CD1c-positive myeloid dendritic cell (primary cell): ENCODE results near the gene TPCN2.
A peak's percentile ranks its signal among the peaks of the same experiment; 100 is the strongest.
"Not testable (repeated sequence)": the region's sequence is repeated elsewhere in the genome, so short reads cannot be mapped to it uniquely, and the experiment has no call there.

ENCODE experiments used
- DNase-seq: peaks from one replicate; pipeline ENCODE4 v3.0.0-alpha.2; 2016; ENCODE audit errors: extremely low spot score

TPCN2 gene

GRCh38 chr11:69048694-69049489, at the start of gene TPCN2:
TPCN2 (plus strand) TSS chr11:69048932; CDS start chr11:69048998, 66 bp downstream.
- peak; percentile 97 for DNase-seq

DNA sequence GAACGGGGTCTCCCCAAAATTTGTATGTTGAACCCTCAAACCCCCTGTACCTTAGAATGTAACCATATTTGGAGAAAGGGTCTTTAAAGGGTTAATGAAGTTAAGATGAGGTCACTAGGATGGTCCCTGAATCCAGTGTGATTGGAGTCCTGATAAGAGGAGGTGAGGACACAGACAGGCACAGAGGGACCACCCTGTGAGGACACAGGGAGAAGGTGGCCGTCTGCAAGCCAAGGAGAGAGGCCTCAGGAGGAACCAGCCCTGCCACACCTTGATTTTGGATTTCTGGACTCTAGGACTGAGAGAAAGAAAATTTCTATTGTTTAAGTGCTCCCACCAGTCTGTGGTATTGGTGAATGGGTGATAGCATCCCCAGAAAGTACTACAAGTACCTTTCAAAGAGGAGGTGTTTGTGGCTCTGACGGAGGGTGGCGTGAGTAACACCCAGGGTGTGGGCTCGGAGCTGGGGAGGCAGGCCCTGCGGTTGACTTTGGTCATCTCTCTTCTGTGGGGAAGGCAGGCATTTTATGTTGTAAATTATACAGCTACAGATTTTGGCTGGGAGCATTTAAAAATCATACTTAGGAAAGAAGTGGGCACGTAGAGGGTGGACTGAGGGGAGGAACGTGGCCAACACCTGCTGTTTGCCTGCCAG, 49.5 kb upstream of the TPCN2 start:
- DNase-seq: no peak

DNA sequence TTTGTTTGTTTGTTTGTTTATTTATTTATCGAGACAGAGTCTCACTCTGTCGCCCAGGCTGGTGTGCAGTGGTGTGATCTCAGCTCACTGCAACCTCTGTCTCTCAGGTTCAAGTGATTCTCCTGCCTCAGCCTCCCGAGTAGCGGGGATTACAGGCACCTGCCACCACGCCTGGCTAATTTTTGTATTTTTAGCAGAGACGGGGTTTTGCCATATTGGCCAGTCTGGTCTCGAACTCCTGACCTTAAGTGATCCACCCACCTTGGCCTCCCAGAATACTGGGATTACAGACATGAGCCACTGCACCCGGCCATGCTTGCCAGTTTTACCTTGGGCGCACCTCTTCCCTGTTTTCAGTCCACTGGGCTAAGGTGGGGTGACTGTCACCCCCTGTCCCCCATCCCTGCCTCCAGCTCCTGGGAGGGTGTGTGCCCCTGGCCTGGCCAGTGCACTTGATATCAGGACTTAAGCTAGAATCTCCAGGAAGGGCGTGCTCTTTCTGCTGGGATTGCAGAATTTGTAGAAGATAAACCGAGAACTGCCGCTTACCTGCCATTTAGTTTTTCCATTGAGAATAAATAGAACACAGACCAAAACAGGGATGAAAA, 48.9 kb upstream of the TPCN2 start:
- DNase-seq: not testable (repeated sequence)

DNA sequence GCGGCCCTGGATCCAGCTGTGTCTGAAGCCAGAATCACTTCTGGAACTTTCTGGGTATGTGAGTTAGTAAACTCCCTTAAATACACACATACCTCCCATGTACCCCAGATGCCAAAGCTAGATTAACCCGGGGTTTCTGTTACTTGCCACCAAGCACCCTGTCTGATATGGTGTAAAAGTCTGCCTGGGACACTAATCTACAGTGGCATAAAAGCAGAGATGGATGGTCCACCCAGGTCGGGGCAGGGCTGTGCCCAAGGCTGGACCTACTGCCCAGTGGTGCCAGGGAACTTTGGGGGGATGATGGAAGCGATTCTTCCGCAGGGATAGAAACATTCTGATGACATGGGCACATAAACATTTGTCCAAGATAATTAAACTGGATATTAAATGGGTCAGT, 48.3 kb upstream of the TPCN2 start:
- DNase-seq: no peak

- peak; percentile 6 for DNase-seq
These were observed 47.9 kb upstream of the TPCN2 start for GRCh38 chr11:69000831-69001242.

GRCh38 chr11:69001243-69002081, 47.3 kb upstream of the TPCN2 start:
- no peak for DNase-seq

DNA sequence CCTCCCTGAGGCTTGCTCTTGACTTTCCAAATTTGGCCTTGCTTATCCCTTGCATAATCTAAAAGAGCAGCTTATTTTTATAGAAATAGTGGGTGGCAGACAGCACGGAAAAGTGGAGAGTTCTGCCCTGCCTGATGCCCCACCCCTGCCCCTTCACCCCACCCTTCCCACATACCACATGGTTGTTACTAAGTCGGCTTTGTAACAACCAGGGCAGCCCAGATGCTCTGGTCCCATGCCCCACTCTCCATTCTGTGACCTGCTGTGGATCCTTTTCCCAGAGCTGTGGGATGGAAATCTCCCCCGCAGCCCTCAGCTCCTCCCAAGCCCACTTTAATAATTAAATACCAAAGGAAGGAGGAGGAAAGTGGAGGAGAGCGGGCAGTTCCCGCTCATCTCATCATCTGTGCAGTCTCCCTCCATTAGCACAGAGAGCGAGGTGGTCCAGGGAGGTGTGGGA, 46.6 kb upstream of the TPCN2 start:
- DNase-seq: no peak

GRCh38 chr11:69002570-69003231, 46.0 kb upstream of the TPCN2 start:
- no peak for DNase-seq

DNA sequence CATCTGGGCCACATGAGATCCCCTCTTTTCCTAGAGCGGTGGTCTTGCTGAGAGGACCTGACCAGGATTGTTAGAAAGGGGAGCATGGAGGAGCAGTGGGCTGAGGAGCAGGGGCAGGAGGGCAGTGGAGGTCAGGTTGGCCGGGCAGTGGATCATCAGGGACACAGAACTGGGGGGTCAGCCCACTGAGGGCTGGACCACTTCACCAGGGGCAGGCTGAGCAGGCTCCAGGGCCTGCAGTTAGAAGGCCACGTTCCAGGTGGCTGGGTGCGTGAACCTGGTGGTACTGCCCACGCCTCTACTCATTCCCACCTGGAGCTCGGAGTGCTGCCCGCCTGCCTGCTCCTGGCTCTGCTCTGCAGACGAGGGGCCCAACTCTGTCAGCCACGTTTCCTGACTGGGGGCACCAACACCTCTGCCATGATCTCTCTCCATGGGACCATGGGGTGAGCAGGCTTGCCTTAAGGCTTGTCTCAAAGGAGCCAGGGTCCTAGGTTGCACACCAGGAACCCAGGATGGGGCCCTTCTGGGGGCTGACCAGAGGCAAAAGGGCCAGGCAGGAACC, 45.3 kb upstream of the TPCN2 start:
- no peak for DNase-seq

DNA sequence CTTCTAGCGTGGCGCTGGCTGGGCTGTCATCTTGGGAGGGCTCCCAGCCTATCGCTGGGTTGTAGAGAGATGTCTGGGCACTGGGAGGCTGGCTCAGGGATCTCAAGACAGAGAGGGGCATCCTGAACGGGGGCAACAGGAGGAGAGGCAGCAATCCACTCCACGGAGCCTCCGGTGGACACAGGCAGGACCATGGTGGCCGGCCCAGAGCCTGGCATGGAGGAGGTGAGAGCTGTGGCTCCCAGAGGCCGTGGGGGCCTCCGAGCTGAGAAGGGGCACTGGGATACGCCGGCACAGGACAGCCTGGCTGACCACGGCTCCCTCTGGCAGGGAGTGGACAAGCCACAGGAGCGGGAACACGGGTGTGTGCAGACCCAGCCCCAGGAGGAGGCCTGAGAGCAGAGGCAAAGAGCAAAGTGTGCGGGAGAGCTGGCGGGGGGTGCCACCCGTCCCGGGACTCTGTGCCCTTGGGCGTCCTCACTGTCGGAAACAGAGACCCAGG, 44.8 kb upstream of the TPCN2 start:
- no peak for DNase-seq

GRCh38 chr11:69004411-69005182, 44.1 kb upstream of the TPCN2 start:
- DNase-seq: no peak

DNA sequence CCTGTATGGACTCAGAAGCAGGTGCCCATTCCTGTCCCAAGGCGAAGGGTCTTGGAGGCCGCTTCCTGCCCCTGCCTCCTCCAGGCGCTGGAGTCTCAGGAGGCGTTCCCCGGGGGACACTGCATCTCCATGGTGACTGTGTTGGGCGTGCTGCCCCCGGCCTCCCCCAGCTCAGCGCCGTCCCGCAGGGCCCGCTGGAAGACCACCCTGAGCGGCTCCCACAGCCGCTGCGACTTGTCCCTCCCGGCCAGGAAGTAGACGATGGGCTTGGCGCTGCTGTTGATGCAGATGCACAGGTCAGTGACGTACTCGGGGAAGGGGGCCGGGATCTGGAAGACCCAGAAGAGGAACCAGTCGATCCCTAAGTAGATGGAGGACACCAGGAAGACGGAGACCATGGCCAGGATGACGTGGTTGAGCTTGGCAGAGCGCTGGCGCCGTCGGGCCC, 43.5 kb upstream of the TPCN2 start:
- DNase-seq: no peak

DNA sequence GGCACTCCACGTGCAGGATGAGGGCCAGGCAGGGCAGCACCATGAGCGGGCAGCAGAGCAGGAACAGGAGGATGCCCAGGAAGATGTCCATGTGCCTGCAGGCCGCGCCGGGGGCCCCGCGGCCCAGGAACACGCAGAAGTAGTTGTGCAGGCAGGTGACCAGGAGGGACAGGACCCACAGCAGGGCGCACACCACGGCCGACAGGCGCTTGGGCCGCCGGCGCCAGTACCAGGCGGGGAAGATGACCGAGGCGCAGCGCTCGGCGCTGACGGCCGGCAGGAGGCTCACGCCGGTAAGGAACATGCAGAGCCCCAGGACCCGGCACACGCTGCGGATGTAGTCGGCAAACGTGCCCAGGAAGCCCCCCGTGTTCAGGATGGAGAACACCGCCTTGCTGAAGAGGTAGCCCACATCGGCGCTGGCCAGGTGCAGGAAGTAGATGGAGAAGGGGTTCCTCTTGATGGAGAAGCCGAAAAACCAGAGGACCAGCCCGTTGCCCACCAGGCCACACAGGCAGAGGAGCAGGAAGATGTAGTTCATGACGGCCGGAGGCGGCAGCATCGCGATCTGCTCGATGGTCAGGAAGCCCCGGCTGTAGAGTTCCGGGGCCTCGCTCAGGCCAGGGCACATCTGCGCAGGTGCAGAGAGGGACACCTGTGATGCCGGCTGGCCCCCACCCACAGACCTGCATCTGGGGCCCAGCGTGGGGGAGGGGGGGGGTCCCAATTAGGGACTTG, 42.9 kb upstream of the TPCN2 start:
- no peak for DNase-seq

DNA sequence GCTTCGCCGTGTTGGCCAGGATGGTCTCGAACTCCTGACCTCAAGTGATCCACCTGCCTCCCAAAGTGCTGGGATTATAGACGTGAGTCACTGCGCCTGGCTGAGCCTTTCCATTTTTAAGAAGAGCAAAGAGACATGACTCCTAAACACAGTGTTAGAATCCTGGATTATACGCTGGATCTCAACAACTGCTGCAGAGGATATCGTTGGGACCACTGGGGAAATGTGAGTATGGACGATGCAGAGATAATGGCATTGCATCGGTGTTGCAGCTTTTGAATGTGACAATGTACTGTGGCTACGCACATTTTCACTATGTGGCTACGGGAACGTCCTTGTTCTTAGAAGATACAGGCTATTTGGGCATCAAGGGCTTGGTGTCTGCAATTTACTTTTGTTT, 41.9 kb upstream of the TPCN2 start:
- DNase-seq: no peak

DNA sequence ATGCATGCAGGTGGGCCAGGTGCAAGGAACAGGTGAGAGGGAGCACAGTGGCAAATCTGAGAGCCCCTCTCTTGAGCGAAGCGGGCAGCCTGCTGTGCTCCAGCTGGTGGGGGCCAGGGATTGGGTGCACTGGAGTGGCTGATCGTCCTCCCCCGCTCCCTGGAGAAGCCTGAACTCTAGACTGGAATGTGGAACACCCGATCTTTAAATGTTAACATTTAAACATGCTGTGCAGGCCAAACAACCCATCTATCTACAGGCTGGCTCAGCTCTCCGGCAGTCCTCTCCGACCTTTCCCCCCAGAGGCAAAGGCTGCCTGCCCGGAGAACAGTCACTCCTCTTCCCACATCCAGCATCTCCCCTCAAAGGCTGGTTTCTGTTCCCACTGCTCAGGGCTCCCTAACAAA, 40.8 kb upstream of the TPCN2 start:
- no peak for DNase-seq

GRCh38 chr11:69008737-69009440, 39.8 kb upstream of the TPCN2 start:
- DNase-seq: no peak

GRCh38 chr11:69009441-69010211, 39.1 kb upstream of the TPCN2 start:
- no peak for DNase-seq

DNA sequence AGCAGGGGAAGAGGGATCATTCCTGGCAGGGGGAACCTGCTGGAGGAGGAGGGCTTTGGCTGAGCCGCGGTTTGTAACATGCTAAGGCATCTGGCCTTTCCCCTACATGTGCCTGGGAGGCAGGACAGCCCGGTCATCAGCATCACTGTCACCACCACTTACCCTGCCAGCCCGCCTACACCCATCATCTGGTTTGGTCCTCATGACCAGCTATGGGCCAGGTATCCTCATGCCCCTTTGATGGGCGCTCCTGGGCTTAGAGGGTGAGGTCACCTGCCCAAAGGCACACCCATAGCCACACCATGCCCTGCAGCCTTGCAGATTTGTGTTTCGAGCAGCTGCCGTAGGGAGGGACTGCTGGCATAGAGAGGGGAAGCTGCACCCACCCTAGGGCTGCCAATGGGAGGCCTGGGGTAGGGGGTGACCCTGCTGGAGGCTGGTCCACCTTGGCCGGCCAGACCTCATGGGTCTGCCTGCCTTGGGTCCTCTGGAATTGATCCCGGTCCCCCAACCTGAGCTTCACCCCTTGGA, 38.3 kb upstream of the TPCN2 start:
- DNase-seq: peak; percentile 13
